ENCODE measurements around the gene CDH2.

CDH2 gene

DNA sequence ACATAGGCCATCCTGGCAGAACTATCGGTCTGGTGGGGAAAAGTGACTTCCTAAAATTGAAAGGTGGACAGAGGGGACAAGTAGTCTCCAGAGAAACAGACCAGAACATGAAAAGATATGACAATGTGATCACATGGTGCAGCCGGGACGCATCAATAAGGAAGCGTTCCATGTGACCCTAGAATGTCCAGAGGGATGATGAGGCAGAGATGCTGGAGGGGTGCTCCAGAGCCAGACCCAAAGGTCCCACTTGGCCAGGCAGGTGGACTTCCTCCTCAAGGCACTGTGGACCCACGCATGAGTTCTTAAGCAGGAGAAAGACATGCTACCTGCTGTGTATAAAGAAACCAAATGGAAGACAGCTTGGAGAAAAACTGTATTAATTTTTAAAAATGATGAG lies 50.2 kb downstream of the CDH2 start:
- CTCF ChIA-PET, result no interaction called here
- DNase-seq (ENCODE audit: low spot score), result no peak
- POLR2A ChIA-PET (ENCODE audit: low non-redundant PET), result no interaction called here
- no peak overlapping the region for H3K27ac ChIP-seq
- TF ChIP-seq, protein P1, sequence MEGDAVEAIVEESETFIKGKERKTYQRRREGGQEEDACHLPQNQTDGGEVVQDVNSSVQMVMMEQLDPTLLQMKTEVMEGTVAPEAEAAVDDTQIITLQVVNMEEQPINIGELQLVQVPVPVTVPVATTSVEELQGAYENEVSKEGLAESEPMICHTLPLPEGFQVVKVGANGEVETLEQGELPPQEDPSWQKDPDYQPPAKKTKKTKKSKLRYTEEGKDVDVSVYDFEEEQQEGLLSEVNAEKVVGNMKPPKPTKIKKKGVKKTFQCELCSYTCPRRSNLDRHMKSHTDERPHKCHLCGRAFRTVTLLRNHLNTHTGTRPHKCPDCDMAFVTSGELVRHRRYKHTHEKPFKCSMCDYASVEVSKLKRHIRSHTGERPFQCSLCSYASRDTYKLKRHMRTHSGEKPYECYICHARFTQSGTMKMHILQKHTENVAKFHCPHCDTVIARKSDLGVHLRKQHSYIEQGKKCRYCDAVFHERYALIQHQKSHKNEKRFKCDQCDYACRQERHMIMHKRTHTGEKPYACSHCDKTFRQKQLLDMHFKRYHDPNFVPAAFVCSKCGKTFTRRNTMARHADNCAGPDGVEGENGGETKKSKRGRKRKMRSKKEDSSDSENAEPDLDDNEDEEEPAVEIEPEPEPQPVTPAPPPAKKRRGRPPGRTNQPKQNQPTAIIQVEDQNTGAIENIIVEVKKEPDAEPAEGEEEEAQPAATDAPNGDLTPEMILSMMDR (conservative IDR thresholded peaks at IDR 0.05; ENCODE audit: low read depth), result no peak

DNA sequence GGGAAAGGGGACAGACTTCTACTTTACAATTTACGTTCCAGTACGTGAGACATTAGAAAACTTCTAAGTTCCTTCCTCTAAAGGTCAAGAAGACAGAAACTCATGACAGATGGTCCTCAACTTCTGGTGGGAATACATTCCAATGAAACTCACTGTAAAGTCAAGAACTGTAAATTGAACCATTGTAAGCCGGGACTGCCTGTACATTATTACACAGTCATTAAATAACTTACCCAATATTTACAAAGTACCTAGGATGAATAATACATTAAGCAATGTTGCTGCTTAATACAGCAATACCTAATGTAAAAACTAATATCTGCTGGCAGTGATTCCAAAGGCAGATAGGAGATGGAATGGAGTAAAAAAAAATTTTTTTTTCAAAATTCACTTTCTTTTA lies 51.9 kb downstream of the CDH2 start:
- POLR2A ChIA-PET (ENCODE audit: low non-redundant PET), result no interaction called here

DNA sequence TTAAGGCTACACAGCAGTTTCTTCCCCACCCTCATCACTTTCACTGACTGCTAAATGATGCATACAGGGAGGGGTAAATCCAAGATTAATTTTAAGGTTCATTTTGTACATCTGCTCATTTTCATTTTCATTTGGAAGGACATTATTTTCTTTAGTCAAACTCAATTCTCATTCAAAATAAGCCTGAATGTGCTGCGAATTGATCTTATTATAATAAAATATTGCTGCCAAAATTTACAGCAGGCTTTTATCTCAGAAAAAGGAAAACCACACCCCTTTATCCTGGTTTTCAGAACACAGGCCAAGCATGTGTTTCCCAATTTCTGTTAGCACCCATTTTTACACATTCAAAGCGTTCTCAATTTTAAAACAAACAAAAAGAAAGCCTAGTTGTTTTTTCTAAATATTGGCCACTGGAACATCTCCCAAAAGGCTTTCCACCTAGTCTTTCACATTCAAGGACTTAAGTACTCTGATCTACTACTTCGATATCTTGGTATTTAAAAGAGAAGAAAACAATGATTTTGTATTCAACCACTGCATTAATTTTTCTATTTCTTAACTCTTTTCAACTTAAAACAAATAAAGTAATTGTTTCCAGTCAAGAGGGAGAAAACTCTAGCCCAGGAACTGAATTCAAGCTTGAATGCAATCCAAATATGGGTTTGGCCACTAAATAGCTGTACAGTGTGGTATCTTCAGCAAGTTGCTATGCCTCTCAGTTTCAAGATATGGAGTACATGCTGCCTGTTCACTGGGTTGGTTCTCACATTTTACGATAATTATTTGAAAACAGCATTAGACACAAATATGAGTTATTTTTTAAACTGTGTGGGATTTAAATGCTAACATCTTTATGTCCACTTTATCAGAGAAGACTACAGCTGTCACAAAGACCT lies 52.5 kb downstream of the CDH2 start:
- TF ChIP-seq, protein P1 (conservative IDR thresholded peaks at IDR 0.05; ENCODE audit: low read depth), result no peak
- POLR2A ChIA-PET (ENCODE audit: low non-redundant PET), result no interaction called here
- no peak for DNase-seq (ENCODE audit: low spot score)
- CTCF ChIA-PET, result no interaction called here
- no peak overlapping the region for H3K27ac ChIP-seq

More for the DNA sequence above, 51.9 kb downstream of the CDH2 start:
- no peak for DNase-seq (ENCODE audit: low spot score)
- TF ChIP-seq, protein P1 (conservative IDR thresholded peaks at IDR 0.05; ENCODE audit: low read depth), result no peak
- no peak overlapping the region for H3K27ac ChIP-seq
- CTCF ChIA-PET, result no interaction called here

DNA sequence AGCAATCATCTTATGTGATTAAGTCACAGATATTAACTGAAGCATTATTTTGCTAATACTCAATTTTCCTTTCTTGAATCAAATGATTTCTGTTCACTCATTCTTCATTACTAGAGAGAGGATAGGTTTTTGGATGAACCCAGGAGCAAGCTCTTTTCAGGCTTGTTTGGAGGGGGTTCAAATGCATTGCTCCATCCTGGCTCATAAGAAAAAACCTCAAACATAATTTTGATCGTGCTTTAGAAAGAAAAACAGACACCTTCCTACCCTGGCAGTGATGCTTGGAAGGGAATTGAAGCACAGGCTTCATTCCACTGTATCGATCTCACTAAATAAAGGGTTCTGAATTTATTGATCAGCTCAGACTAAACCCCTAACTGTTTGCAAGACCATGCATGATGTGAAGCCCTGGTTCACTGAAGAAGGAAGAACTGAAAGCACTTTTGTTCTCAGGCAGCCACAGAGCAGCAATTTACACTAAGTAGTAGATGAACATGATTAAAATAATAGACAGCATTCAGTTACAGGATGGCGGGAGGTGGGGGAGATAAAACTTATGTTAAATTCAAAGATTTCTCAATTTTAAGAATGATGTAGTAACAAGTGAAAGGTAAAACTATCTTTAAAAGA lies 53.4 kb downstream of the CDH2 start:
- DNase-seq (ENCODE audit: low spot score), result no peak
- no peak overlapping the region for H3K27ac ChIP-seq
- TF ChIP-seq, protein P1 (conservative IDR thresholded peaks at IDR 0.05; ENCODE audit: low read depth), result no peak
- POLR2A ChIA-PET (ENCODE audit: low non-redundant PET), result no interaction called here
- CTCF ChIA-PET, result no interaction called here

DNA sequence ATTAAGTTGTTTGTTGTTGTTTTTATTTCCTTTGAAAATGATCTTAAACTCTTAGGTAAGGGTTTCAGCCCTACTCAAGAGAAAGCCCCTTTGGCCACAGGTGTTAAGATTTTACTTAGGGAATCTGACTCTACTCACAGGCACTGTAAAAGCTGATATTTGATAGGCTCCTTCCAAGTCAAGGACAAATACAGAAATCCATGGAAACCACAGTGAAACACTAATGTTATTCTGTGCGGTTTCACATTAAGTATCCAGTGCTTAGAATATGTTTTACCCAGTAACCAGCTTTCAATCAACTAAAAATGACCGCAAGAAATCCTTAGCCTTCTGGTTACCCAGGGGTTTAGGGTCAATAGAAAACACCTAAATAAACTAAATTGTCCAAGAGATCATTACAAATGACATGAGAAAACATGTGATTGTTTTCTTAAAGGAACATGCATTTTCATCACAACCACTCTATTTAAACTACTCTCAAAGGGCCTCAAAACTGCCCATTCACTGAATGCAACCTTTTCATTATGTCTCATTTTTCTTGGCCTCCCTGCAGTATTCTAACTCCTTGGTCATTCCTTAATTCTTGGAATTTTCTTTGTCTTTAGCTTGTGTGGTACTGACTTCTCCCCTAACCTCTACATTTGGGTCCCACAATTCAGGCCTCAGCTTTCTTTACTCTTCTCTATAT lies 56.0 kb downstream of the CDH2 start:
- TF ChIP-seq, protein P1 (conservative IDR thresholded peaks at IDR 0.05; ENCODE audit: low read depth), result no peak
- ChIA-PET CTCF (no interaction called here), POLR2A (ENCODE audit: low non-redundant PET) (interaction anchor here (0.5 kb wide), 1 partner anchor 132 kb away, joined by 3 read pairs; no protein-coding TSS in a partner anchor)

DNA sequence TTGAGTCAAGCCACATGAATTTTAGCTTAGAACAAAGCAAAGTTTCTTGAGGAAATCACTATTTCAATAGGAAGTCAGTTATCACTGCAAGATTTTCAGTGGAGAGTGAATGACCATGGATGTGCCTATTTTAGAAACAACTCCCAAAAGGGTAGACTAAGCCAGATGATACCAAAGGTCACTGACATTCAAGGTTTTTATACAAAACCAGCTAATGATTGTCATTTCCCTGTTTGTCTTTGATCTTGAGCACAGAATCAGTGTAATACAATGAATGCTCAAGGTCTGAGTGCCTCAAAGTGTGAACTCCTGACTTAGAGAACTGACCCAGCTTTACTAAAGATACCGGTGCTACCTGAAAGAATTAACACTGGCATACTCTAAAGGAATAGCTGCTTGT lies 60.5 kb downstream of the CDH2 start:
- ChIA-PET POLR2A (ENCODE audit: low non-redundant PET) (no interaction called here), CTCF (interaction anchor here (0.6 kb wide), 1 partner anchor 62 kb away, joined by 3 read pairs; no protein-coding TSS in a partner anchor)

More for the DNA sequence above, 56.0 kb downstream of the CDH2 start:
- DNase-seq (ENCODE audit: low spot score), result no peak
- H3K27ac ChIP-seq, result no peak overlapping the region

More for the DNA sequence above, 60.5 kb downstream of the CDH2 start:
- no peak overlapping the region for H3K27ac ChIP-seq
- DNase-seq (ENCODE audit: low spot score), result no peak
- TF ChIP-seq, protein P1 (conservative IDR thresholded peaks at IDR 0.05; ENCODE audit: low read depth), result no peak
